ENCODE results near the gene TPP2.

- TF ChIP-seq CTCF (IDR thresholded peaks at IDR 0.05; ENCODE audit: low read depth, low read length, missing input control): no peak
- TF ChIP-seq FOXA1 (IDR thresholded peaks at IDR 0.05): no peak
- no peak for TF ChIP-seq GABPA (IDR thresholded peaks at IDR 0.05 in 1 of 2, conservative IDR thresholded peaks at IDR 0.05 in 1 of 2)
- no peak for TF ChIP-seq SP1 (IDR thresholded peaks at IDR 0.05)
- no peak for TF ChIP-seq REST (IDR thresholded peaks at IDR 0.05)
- TF ChIP-seq YY1 (IDR thresholded peaks at IDR 0.05): no peak
- no peak for TF ChIP-seq TAF1 (conservative IDR thresholded peaks at IDR 0.05)
- no peak for TF ChIP-seq JUND (IDR thresholded peaks at IDR 0.05)
- TF ChIP-seq EGR1 (IDR thresholded peaks at IDR 0.05; ENCODE audit: low read depth in 2 of 2): no peak
- TF ChIP-seq HNF4G (IDR thresholded peaks at IDR 0.05): no peak
- no peak for TF ChIP-seq ZBTB33 (IDR thresholded peaks at IDR 0.05)
- TF ChIP-seq MAX (IDR thresholded peaks at IDR 0.05): no peak
- TF ChIP-seq RXRA (IDR thresholded peaks at IDR 0.05): no peak
- no peak for TF ChIP-seq RAD21 (IDR thresholded peaks at IDR 0.05)
Measured at GRCh38 chr13:102584434-102584833, 12.4 kb upstream of the TPP2 start.

Measured in liver (tissue), 3 donors.